OCI-M1 (cell line): Measurements from ENCODE around the gene LPAR3.
"Not testable (repeated sequence)": the region's sequence is repeated elsewhere in the genome, so short reads cannot be mapped to it uniquely, and the experiment has no call there.

Experiments used
- DNase-seq: peaks from one replicate; lab custom pipeline; 2025; lab: John Stamatoyannopoulos, UW

The LPAR3 gene, protein sequence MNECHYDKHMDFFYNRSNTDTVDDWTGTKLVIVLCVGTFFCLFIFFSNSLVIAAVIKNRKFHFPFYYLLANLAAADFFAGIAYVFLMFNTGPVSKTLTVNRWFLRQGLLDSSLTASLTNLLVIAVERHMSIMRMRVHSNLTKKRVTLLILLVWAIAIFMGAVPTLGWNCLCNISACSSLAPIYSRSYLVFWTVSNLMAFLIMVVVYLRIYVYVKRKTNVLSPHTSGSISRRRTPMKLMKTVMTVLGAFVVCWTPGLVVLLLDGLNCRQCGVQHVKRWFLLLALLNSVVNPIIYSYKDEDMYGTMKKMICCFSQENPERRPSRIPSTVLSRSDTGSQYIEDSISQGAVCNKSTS

GRCh38 chr1:84892705-84893618 is at the start of gene LPAR3:
Gene LPAR3 (minus strand): TSS chr1:84893206. CDS start chr1:84866120, 27,086 bp downstream.
- DNase-seq = no peak

GRCh38 chr1:84941843-84942242 is 48.8 kb upstream of the LPAR3 start:
- no peak for DNase-seq

GRCh38 chr1:84940481-84940880 is 47.5 kb upstream of the LPAR3 start:
- DNase-seq = no peak

GRCh38 chr1:84939761-84940160 is 46.8 kb upstream of the LPAR3 start:
- no peak for DNase-seq

GRCh38 chr1:84939151-84939550 is 46.1 kb upstream of the LPAR3 start:
- DNase-seq = no peak

DNA sequence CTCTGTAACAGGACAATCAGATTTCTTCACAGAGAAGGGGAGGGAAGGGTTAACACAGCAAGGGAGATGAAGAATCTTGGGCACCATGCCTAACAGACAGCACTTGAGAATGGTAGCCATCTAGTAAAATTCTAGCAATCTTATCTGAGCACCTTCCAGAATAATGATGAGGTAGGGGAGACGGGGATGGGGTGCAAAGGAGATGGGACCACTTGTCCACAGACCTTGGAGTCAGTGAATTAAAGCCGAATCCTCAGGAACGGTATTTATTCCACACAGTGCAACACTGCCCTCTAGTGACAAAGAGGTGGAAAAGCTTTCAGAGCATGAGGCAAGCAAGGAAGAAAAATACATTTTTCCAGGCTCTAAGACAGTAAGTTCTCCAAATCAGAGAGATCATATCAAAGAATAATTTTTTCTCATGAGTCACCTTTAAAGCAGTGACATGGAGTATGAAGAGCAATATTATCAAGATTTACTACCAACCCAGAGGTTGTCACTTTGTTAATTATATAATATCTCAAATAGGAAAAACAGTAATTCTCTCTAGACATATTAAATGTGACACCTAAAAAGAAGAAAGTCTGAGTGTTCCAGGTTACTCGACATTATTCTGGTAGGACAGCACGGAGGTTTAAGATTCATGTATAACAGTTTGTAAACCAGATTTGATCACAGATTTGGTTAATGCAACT is 43.3 kb upstream of the LPAR3 start:
- DNase-seq = peak; percentile 72

- no peak for DNase-seq
These were observed 40.1 kb upstream of the LPAR3 start for GRCh38 chr1:84933011-84933611.

- DNase-seq = no peak
These were observed 37.8 kb upstream of the LPAR3 start for GRCh38 chr1:84930831-84931230.

- no peak for DNase-seq
These were observed 37.3 kb upstream of the LPAR3 start for GRCh38 chr1:84930329-84930728.

- no peak for DNase-seq
These were observed 36.6 kb upstream of the LPAR3 start for GRCh38 chr1:84929581-84929980.

- no peak for DNase-seq
These were observed 36.0 kb upstream of the LPAR3 start for GRCh38 chr1:84928979-84929378.

- no peak for DNase-seq
These were observed 30.3 kb upstream of the LPAR3 start for GRCh38 chr1:84923317-84923716.

DNA sequence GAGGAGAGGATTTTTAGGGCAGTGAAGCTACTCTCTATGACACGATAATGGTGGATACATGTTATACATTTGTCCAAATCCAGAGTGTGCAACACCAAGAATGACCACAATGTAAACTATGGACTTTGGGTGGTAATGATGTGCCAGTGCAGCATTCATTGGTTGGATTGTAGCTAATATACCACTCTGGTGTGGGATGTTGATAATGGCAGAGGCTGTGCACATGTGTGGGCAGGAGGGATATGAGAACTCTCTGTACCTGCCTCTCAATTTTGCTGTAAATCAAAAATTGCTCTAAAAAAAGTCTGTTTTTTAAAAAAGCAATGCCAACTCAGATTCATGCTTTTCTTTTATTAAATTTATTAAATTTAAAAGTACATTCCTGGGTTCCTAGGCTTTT is 27.2 kb upstream of the LPAR3 start:
- DNase-seq = no peak

GRCh38 chr1:84919461-84919970 is 26.5 kb upstream of the LPAR3 start:
- DNase-seq = no peak

DNA sequence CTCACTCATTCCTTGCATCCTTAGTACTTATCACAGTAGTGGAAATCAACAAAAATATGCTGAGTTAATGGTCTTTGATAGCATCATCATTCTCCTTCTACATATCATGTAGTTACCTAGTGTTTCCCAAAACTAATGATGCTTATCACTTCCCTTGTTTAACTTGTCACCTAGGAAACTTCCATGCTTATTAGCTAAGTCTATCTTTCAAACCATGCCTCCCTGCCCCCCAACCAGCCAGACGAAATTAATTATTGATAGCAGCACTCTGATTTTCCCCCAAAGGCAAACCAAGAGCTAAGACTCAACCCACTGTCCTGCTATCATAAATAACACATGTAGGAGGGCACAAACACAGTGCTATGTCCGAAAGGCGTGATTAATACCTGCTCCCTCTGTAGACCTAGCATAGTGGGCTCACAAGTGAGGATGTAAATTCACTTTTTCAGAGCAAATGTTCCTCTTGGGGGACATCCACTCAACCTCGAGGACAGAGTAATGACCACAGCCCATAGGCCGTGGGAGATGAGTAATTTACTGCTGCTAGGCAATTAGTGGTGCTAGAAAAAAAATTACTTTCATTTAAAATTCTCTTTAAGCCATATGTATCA is 25.8 kb upstream of the LPAR3 start:
- DNase-seq = no peak

DNA sequence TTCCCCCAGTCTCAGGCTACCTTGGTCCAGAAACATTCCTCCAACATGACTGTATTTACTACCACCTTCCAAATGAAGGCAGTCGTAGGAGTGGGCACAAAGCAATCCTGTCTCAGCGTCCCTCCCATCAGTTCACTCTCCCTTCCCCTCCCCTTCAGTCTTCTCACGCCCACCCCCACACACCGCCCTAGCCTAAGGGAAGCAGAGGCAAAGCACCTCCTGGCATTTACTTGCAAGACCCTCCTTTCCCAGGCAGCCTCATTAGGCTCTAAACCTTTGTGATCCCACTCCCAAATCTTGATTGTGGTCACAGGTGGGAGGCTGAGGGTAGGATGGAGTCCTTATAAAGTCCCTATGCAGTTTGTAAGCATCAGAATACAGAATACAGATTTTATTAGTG is 23.9 kb upstream of the LPAR3 start:
- DNase-seq = no peak

DNA sequence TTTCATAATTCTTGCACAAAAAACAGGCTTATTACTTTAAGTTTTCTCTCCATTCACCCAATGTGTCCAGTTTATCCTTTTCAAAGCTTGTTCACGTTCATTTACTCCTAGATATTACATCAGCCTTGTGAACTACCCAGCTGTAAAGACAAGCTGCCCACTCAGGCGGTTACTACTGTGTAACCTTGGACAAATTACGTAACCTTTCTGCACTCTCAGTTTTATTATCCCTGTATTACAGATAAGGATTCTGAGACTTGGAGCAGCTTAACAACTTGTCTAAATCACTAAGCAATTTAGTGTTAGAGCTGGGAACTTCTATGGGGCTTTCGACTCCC is 20.5 kb upstream of the LPAR3 start:
- DNase-seq = peak; percentile 67

DNA sequence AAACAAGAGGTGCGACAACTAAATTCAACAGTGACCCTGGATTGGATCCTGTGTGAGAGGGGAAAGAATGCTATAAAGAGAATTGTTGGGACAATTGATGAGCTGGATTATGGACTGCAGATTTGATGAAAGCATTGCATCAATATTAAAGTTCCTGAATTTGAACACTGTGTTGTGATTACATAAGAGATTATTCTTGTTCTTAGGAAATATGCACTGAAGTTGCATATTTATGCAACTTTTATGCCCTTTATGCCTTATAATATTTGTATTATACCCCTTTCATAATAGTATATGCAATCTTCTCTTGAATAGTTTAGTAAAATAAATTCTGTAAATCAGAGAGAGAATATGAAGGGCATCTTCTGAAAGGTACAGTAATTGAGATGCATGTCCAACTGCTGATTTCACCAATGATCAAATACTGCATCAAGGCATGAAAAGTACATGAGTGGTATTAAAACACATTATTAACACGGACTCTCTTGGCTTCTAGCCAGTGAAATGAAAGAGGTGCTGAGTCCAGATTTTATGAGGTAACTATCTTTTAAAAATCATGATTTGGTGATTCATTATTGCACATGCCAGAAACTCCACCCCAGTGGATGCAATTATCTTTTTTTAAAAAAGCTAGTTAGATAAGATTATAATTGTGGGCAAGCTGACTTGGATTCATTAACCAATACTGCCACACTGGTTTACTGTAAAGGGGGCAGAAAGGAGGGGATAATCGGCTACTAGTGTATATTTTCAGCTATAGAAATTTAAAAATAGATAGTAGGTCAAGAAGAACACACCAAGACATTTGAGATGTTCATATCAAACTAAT is 19.9 kb upstream of the LPAR3 start:
- no peak for DNase-seq

- DNase-seq = not testable (repeated sequence)
These were observed 15.9 kb upstream of the LPAR3 start for GRCh38 chr1:84908746-84909464.
